Stomach (tissue), 4 donors: ENCODE data around the gene SUMO3.

Source experiments
- CTCF ChIP-seq, 7 experiments: fragments of 450-650 bp in 4 of 7; fragments of 200-600 bp in 3 of 7; sonication (generic) in 3 of 7; IDR thresholded peaks; one replicate each; pipeline ENCODE4 v1.5.1; 2016 to 2019; ENCODE audit warnings: antibody characterized with exemption in 7 of 7, control low read depth in 2 of 7, mild to moderate bottlenecking in 1 of 7
- EP300 ChIP-seq: sonication (generic); formaldehyde crosslinking; IDR thresholded peaks from one replicate; pipeline ENCODE4 v1.6.1; 2017; ENCODE audit warnings: antibody characterized with exemption
- POLR2A ChIP-seq, 4 donors: fragments of 450-650 bp; IDR thresholded peaks; one replicate each; pipeline ENCODE4 v1.6.1; 2016; ENCODE audit warnings: antibody characterized with exemption in 4 of 4, control low read depth in 2 of 4, mild to moderate bottlenecking in 1 of 4, moderate library complexity in 1 of 4
- POLR2AphosphoS5 ChIP-seq, 3 donors: sonication (generic); formaldehyde crosslinking; IDR thresholded peaks; one replicate each; pipeline ENCODE4 v1.6.1; 2016; ENCODE audit warnings: antibody characterized with exemption in 3 of 3

- TF ChIP-seq CTCF (IDR thresholded peaks at IDR 0.05) (no peak), POLR2A (IDR thresholded peaks at IDR 0.05) (no peak), POLR2AphosphoS5 (IDR thresholded peaks at IDR 0.05) (no peak), EP300 (no peak)
Measured at GRCh38 chr21:44848821-44849521, 31.1 kb upstream of the SUMO3 start.
